PFSK-1 (cell line): Measurements from ENCODE around the gene WDR7. TPM values are rescaled to one million over a fixed set of nuclear protein-coding genes. Genes with fewer than 3 reads are reported as not detected.

Source experiments
- FOXP2 ChIP-seq: optimal IDR thresholded peaks from 2 replicates; pipeline ENCODE3; 2011; ENCODE audit warnings: borderline replicate concordance, control low read depth, inconsistent platforms; ENCODE audit not compliant: insufficient read depth; ENCODE audit errors: extremely low read length, extremely low read depth
- POLR2AphosphoS5 ChIP-seq: IDR thresholded peaks from 2 replicates; pipeline ENCODE4 v1.6.1; 2012; ENCODE audit warnings: low read depth, mild to moderate bottlenecking, control low read depth, low read length, moderate library complexity
- REST ChIP-seq, 2 experiments: IDR thresholded peaks; 2 replicates each; pipeline versions ENCODE4 v1.6.1 to v1.8.0; 2011 to 2012; ENCODE audit warnings: low read depth in 2 of 2, low read length in 2 of 2, control low read depth in 1 of 2, inconsistent platforms in 1 of 2, mild to moderate bottlenecking in 1 of 2, moderate library complexity in 1 of 2; ENCODE audit not compliant: insufficient read depth in 1 of 2
- SIN3A ChIP-seq: IDR thresholded peaks from 2 replicates; pipeline ENCODE4 v1.6.1; 2012; ENCODE audit warnings: mild to moderate bottlenecking, low read length, moderate library complexity, borderline replicate concordance; ENCODE audit not compliant: insufficient read depth
- TAF1 ChIP-seq: IDR thresholded peaks from 2 replicates; pipeline ENCODE4 v1.6.1; 2012; ENCODE audit warnings: low read length, control low read depth, borderline replicate concordance; ENCODE audit not compliant: insufficient read depth
- polyA plus RNA-seq: library from polyadenylated mRNA; unstranded; fragments of >200 nt; gene quantifications from one replicate; pipeline ENCODE4 v1.2.1, GENCODE V29; 2012; ENCODE audit warnings: low read depth, missing spikeins; ENCODE audit not compliant: insufficient read length

Gene WDR7
- 8.4 TPM for polyA plus RNA-seq

GRCh38 chr18:56650944-56651770, at the start of gene WDR7:
WDR7 (plus strand) TSS chr18:56651359; CDS start chr18:56672516, 21,157 bp downstream.
- TF ChIP-seq FOXP2 (no peak), POLR2AphosphoS5 (0 out of 2 replicates have a peak, but pooled peaks have one; percentile 43), SIN3A (0 out of 2 replicates have a peak, but pooled peaks have one; percentile 16), REST (IDR thresholded peaks at IDR 0.05; ENCODE audit: insufficient read depth in 1 of 2, low read depth in 2 of 2, low read length in 2 of 2) (no peak)

- TF ChIP-seq FOXP2, result no peak
- TF ChIP-seq REST (IDR thresholded peaks at IDR 0.05; ENCODE audit: insufficient read depth in 1 of 2, low read depth in 2 of 2, low read length in 2 of 2), result no peak
- TF ChIP-seq SIN3A, result no peak
- TF ChIP-seq POLR2AphosphoS5, result no peak
- no peak for TF ChIP-seq TAF1
These were observed 44.5 kb upstream of the WDR7 start for GRCh38 chr18:56606618-56607017.

- TF ChIP-seq SIN3A, result no peak
- TF ChIP-seq REST (IDR thresholded peaks at IDR 0.05; ENCODE audit: insufficient read depth in 1 of 2, low read depth in 2 of 2, low read length in 2 of 2), result no peak
- no peak for TF ChIP-seq FOXP2
These were observed 35.2 kb upstream of the WDR7 start for GRCh38 chr18:56615738-56616520.

- TF ChIP-seq FOXP2 (no peak), TAF1 (no peak), POLR2AphosphoS5 (no peak), REST (IDR thresholded peaks at IDR 0.05; ENCODE audit: insufficient read depth in 1 of 2, low read depth in 2 of 2, low read length in 2 of 2) (no peak), SIN3A (no peak)
These were observed 23.2 kb upstream of the WDR7 start for GRCh38 chr18:56627991-56628390.
